Activated T-helper 2 cell treated with anti-CD3 and anti-CD28 coated beads, Interferon-gamma antibody, Interleukin-2, Interleukin-4, amounts not matched to agents 10 μg/mL and 5 μg/mL and 100 μg/mL, durations not matched to agents 14 hours and 24 hours and 36 hours (primary cell): ENCODE measurements around the gene ZG16B. TPM values are rescaled to one million over a fixed set of nuclear protein-coding genes. Genes with fewer than 3 reads are reported as not detected.

ENCODE experiments used
- DNase-seq: peaks from one replicate; pipeline ENCODE4 v3.0.0; 2021; ENCODE audit warnings: low spot score
- H3K27ac Mint-ChIP-seq: one replicate; pipeline ENCODE4 v1.8.0; 2021; ENCODE audit warnings: mixed read lengths
- H3K27me3 Mint-ChIP-seq: one replicate; pipeline ENCODE4 v1.8.0; 2021; ENCODE audit warnings: low read depth, mixed read lengths
- H3K36me3 Mint-ChIP-seq: one replicate; pipeline ENCODE4 v1.8.0; 2021; ENCODE audit warnings: low read depth, mixed read lengths
- H3K4me1 Mint-ChIP-seq: one replicate; pipeline ENCODE4 v1.8.0; 2021; ENCODE audit warnings: low read depth, mixed read lengths
- H3K4me3 Mint-ChIP-seq: one replicate; pipeline ENCODE4 v1.8.0; 2021; ENCODE audit warnings: low read depth, mild to moderate bottlenecking, moderate library complexity, mixed read lengths
- H3K9me3 Mint-ChIP-seq: one replicate; pipeline ENCODE4 v1.8.0; 2021; ENCODE audit warnings: mixed read lengths
- intact Hi-C: fragments of 100-400 bp; cut with micrococcal nuclease; formaldehyde crosslinking; loops from one replicate; pipeline ENCODE4 v1.15.1; 2023
- total RNA-seq: library from RNA; stranded (reverse); gene quantifications from 2 replicates; pipeline ENCODE4 v1.2.3, GENCODE V29; 2022

The ZG16B gene
- total RNA-seq, 1 donor from 2014 or later: 7.7 TPM

- Mint-ChIP-seq H3K36me3 (no peaks in the 10 kb centered on the region), H3K27me3 (peaks cover 3% of the 10 kb centered on the region), H3K4me3 (no peak overlapping the region), H3K27ac (no peak overlapping the region), H3K9me3 (peaks cover 6% of the 10 kb centered on the region), H3K4me1 (peaks cover 2% of the 10 kb centered on the region)
- no peak for DNase-seq
- intact Hi-C loops: loop anchor here (10.0 kb wide), 1 partner anchor 105 kb away; the partner anchor contains the start of gene SRRM2
These were observed 29.7 kb downstream of the ZG16B start for GRCh38 chr16:2859686-2860265.

- Mint-ChIP-seq H3K36me3 (no peaks in the 10 kb centered on the region), H3K27me3 (peaks cover 3% of the 10 kb centered on the region)
- intact Hi-C loops: loop anchor here (10.0 kb wide), 1 partner anchor 106 kb away; the partner anchor contains the start of gene SRRM2
These were observed 30.9 kb downstream of the ZG16B start for GRCh38 chr16:2860826-2861567.

DNA sequence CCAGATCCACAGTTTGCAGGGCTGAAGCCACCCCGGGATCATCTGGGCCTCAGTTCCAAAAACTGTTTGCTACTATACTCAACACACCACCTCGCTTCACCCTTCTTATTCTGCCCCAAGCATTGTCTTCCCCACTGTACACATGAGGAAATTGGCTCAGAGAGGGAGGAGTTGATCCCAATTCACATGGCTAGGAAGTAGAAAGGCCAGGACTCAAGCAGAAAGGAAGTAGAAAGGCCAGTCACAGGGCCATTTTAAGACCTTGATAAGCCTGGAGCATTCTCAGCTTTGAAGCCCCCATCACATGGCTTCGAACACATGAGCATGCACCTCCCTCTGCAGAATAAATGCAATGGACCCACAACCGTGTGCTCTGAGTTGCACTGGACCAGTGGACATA lies 35.5 kb downstream of the ZG16B start:
- Mint-ChIP-seq H3K36me3 (no peaks in the 10 kb centered on the region), H3K9me3 (peaks cover 5% of the 10 kb centered on the region), H3K4me3 (no peak overlapping the region), H3K27me3 (no peaks in the 10 kb centered on the region), H3K27ac (no peak overlapping the region), H3K4me1 (peaks cover 10% of the 10 kb centered on the region)
- intact Hi-C loops: loop anchor here (10.0 kb wide), 1 partner anchor 111 kb away; the partner anchor contains the start of gene SRRM2
- DNase-seq: no peak

More at GRCh38 chr16:2860826-2861567, 30.9 kb downstream of the ZG16B start:
- H3K4me3 Mint-ChIP-seq: no peak overlapping the region
- DNase-seq: no peak
- H3K9me3 Mint-ChIP-seq: peaks cover 5% of the 10 kb centered on the region
- peaks cover 2% of the 10 kb centered on the region for H3K4me1 Mint-ChIP-seq
- H3K27ac Mint-ChIP-seq: no peak overlapping the region

GRCh38 chr16:2866431-2866830 lies 36.3 kb downstream of the ZG16B start:
- no peak overlapping the region for H3K27ac Mint-ChIP-seq
- H3K36me3 Mint-ChIP-seq: no peaks in the 10 kb centered on the region
- H3K4me1 Mint-ChIP-seq: peaks cover 10% of the 10 kb centered on the region
- intact Hi-C loops: loop anchor here (10.0 kb wide), 1 partner anchor 112 kb away; the partner anchor contains the start of gene SRRM2
- H3K9me3 Mint-ChIP-seq: no peaks in the 10 kb centered on the region
- H3K27me3 Mint-ChIP-seq: no peaks in the 10 kb centered on the region
- no peak overlapping the region for H3K4me3 Mint-ChIP-seq
- DNase-seq: no peak

DNA sequence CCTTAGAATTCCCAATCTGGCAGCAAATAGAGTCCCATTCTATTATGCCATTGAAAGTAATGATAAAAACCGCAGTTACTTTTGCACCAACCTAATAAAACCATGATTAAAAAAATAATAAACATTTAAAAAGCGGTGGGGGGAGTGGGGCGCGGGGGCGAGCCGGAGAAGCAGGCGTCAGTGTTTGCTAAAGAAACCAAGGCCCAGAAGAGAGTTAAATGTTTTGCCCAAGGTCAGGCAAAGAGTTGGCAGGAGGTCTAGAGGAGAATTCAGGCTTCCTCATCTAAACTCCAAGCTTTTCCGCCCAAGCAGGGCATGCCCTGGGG lies 37.5 kb downstream of the ZG16B start:
- Mint-ChIP-seq H3K27me3 (no peaks in the 10 kb centered on the region), H3K4me1 (peaks cover 10% of the 10 kb centered on the region), H3K4me3 (peak overlapping the region; percentile 91), H3K36me3 (no peaks in the 10 kb centered on the region), H3K9me3 (no peaks in the 10 kb centered on the region), H3K27ac (peak overlapping the region; percentile 90)
- intact Hi-C loops: loop anchor here (10.0 kb wide), 1 partner anchor 113 kb away; the partner anchor contains the start of gene SRRM2
- DNase-seq: no peak

DNA sequence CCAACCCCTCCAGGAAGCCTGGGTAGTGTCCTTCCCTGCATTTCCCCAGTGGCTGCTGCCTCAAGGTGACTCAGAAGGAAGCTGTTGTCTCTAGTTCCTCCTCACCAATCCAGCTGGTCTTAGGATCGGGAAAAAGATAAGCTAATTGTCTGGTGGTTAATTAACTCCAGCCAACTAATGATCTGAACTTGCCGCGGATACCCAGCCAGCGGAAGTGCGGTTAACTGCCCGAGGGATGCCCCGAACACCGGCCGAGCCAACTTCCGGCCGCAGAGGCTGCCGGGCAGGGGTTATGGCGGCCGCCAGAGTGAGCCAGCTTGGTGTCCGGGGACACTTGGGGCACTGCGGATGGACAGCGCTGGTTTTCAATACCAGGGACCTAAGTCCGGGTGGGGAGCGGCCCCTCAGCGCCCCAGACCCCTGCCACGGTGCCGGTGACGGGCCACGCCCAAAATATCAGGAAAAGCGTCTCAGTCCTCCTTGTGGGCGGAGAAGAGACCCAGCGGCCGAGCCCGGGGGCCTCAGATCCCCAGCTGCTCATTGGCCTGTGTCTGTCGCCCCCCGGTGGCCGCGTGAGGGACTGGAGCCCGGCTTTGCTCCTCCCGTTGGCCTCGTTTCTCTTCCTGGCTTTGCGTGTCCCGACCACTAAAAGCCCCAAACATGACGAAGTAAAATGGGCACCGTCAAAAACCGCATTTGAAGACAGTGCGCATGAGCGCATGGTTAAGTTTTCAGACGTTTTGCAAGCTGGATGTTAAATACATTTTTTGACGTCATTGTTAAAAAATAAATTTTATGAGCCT lies 38.1 kb downstream of the ZG16B start:
- Mint-ChIP-seq H3K27ac (peak overlapping the region; percentile 90), H3K9me3 (no peaks in the 10 kb centered on the region), H3K4me1 (peaks cover 10% of the 10 kb centered on the region), H3K27me3 (no peaks in the 10 kb centered on the region), H3K36me3 (no peaks in the 10 kb centered on the region), H3K4me3 (peak overlapping the region; percentile 91)
- DNase-seq: peak; percentile 90
- intact Hi-C loops: loop anchor here (1.0 to 10.0 kb wide), 2 partner anchors 29 to 113 kb away; partner anchors contain the start of gene SRRM2

- Mint-ChIP-seq H3K36me3 (no peaks in the 10 kb centered on the region), H3K27me3 (peaks cover 1% of the 10 kb centered on the region), H3K4me1 (peaks cover 6% of the 10 kb centered on the region), H3K27ac (no peak overlapping the region), H3K4me3 (no peak overlapping the region), H3K9me3 (no peaks in the 10 kb centered on the region)
- DNase-seq: no peak
- intact Hi-C loops: no loop called here
These were observed 41.8 kb downstream of the ZG16B start for GRCh38 chr16:2871926-2872325.

GRCh38 chr16:2874032-2874911 lies 44.2 kb downstream of the ZG16B start:
- H3K27me3 Mint-ChIP-seq: peaks cover 1% of the 10 kb centered on the region
- no peaks in the 10 kb centered on the region for H3K9me3 Mint-ChIP-seq
- H3K36me3 Mint-ChIP-seq: no peaks in the 10 kb centered on the region
- H3K4me3 Mint-ChIP-seq: no peak overlapping the region
- no peaks in the 10 kb centered on the region for H3K4me1 Mint-ChIP-seq
- DNase-seq: no peak
- H3K27ac Mint-ChIP-seq: no peak overlapping the region
- intact Hi-C loops: loop anchor here (2.0 kb wide), 1 partner anchor 53 kb away; no protein-coding TSS in a partner anchor

DNA sequence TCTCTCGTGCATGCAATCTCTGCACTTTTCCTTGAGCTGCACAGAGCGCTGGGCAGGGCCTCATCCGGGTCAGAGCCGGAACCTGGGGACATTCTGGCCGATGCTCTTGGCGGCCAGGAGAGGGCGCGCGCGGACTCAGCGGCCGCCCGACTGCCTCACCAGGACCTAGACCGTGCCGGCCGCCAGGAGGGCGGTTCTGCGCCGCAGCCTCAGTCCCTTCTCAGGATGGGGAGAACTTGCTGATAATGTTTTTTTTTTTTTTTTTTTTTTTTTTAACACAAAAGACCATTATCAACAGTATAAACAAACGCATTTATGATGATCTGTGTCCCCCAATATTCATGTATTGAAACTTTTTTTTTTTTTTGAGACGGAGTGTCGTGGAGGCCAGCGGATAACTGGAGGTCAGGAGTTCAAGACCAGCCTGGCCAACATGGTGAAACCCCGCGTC lies 44.8 kb downstream of the ZG16B start:
- peaks cover 2% of the 10 kb centered on the region for H3K4me1 Mint-ChIP-seq
- peaks cover 3% of the 10 kb centered on the region for H3K27me3 Mint-ChIP-seq
- H3K4me3 Mint-ChIP-seq: no peak overlapping the region
- intact Hi-C loops: loop anchor here (2.0 kb wide), 1 partner anchor 52 kb away; no protein-coding TSS in a partner anchor
- peak; percentile 61 for DNase-seq
- H3K36me3 Mint-ChIP-seq: no peaks in the 10 kb centered on the region
- peaks cover 4% of the 10 kb centered on the region for H3K9me3 Mint-ChIP-seq
- H3K27ac Mint-ChIP-seq: no peak overlapping the region

DNA sequence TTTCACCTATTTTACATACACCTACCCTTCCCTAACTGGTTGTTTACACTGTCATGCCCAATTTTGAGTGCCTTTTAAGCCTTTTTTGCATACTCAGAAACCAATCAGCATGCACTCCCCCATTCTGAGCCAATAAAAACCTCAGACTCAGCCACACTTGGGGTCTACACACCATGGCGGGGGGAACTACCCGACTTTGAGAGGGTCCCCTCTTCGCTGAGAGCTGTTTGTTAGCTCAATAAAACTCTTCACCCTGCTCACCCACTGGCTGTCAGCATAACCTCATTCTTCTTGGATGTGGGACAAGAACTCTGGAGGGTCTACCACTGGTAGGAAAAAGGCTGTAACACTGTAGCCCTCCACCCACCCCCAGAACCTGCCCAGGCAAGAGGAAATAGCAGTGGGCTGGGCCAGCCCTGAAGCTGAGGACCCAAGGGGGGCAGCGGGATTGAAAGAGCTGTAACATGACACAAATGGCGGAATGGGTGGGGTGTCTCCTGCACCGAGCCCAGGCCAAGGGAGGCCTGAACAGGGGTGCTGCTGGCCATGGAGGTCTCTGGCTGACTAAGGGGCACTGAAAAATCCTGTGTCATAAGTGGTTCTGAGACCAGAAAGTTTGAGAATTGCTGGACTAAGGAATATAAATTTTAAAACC lies 49.9 kb downstream of the ZG16B start:
- DNase-seq: no peak
- H3K4me3 Mint-ChIP-seq: peak overlapping the region; percentile 2
- H3K27ac Mint-ChIP-seq: no peak overlapping the region
- peaks cover 10% of the 10 kb centered on the region for H3K4me1 Mint-ChIP-seq
- H3K9me3 Mint-ChIP-seq: peaks cover 4% of the 10 kb centered on the region
- H3K27me3 Mint-ChIP-seq: peaks cover 2% of the 10 kb centered on the region
- intact Hi-C loops: loop anchor here (5.0 kb wide), 1 partner anchor 198 kb away; the partner anchor contains the start of gene KCTD5
- no peaks in the 10 kb centered on the region for H3K36me3 Mint-ChIP-seq
